ENCODE results near the gene PIK3R4.

PIK3R4 gene

GRCh38 chr3:130729154-130729553 is 17.5 kb downstream of the PIK3R4 start:
- H3K4me3 ChIP-seq (ENCODE audit: low read depth, low read length), result no peak overlapping the region
- TF ChIP-seq CTCF (IDR thresholded peaks at IDR 0.05; ENCODE audit: low read depth, low read length), result no peak

GRCh38 chr3:130728037-130728436 is 18.6 kb downstream of the PIK3R4 start:
- no peak overlapping the region for H3K4me3 ChIP-seq (ENCODE audit: low read depth, low read length)
- TF ChIP-seq CTCF (IDR thresholded peaks at IDR 0.05; ENCODE audit: low read depth, low read length), result no peak

GRCh38 chr3:130725746-130726145 is 20.9 kb downstream of the PIK3R4 start:
- no peak for TF ChIP-seq CTCF (IDR thresholded peaks at IDR 0.05; ENCODE audit: low read depth, low read length)
- H3K4me3 ChIP-seq (ENCODE audit: low read depth, low read length), result no peak overlapping the region

GRCh38 chr3:130715616-130716015 is 31.0 kb downstream of the PIK3R4 start:
- no peak for TF ChIP-seq CTCF (IDR thresholded peaks at IDR 0.05; ENCODE audit: low read depth, low read length)
- no peak overlapping the region for H3K4me3 ChIP-seq (ENCODE audit: low read depth, low read length)

GRCh38 chr3:130712718-130713423 is 33.8 kb downstream of the PIK3R4 start:
- no peak overlapping the region for H3K4me3 ChIP-seq (ENCODE audit: low read depth, low read length)
- TF ChIP-seq CTCF (IDR thresholded peaks at IDR 0.05; ENCODE audit: low read depth, low read length), result no peak

GRCh38 chr3:130711565-130712324 is 34.9 kb downstream of the PIK3R4 start:
- TF ChIP-seq CTCF (IDR thresholded peaks at IDR 0.05; ENCODE audit: low read depth, low read length), result no peak
- no peak overlapping the region for H3K4me3 ChIP-seq (ENCODE audit: low read depth, low read length)

- no peak for TF ChIP-seq CTCF (IDR thresholded peaks at IDR 0.05; ENCODE audit: low read depth, low read length)
- no peak overlapping the region for H3K4me3 ChIP-seq (ENCODE audit: low read depth, low read length)
These were observed 37.0 kb downstream of the PIK3R4 start for GRCh38 chr3:130709671-130710070.
